ENCODE measurements around the gene FBXO9.

FBXO9 gene

DNA sequence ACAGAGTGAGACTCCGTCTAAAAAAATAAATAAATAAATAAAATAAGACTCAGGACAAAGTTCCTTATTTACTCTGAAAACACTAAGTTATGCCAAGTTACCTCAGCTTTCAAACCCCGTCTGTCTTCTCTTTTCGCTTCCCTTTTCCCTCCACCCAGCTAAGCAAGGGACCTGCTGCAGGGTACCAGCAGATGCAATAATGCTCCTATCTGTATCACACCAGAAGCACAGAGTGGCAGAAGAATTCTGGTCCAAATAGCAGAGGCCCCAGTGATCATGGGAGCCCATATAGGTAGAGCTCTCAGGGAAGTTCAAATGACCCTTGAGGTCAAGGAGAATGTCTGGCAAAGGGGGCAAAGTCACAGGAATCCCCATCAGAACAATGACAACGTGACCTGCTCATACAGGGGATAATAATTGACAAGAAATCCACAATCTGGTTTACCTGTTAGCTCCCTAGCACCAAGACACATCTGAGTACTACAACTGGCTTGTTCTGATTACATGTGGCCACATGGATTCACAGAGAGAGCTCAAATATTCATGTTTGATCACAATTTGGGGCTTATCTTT is 74.7 kb downstream of the FBXO9 start:
- no peak for DNase-seq

DNA sequence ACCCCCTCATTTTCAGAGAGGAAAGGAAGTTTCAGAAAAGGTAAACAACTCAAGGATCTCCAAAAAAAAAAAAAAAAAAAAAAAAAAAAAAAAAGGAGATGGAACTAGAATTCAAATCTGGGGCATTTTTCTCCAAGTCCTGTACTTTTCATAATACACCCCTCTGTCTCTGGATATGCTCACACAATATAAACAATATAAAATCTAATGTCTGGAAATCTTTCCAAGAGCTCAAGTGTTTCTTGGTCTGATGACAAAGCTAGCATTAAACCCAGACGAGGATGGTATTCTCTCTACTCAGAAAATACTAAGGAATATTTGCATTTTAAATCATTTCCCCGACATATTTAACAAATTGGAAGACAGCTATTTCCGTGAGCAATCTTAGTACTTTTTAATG is 77.6 kb downstream of the FBXO9 start:
- DNase-seq: no peak

DNA sequence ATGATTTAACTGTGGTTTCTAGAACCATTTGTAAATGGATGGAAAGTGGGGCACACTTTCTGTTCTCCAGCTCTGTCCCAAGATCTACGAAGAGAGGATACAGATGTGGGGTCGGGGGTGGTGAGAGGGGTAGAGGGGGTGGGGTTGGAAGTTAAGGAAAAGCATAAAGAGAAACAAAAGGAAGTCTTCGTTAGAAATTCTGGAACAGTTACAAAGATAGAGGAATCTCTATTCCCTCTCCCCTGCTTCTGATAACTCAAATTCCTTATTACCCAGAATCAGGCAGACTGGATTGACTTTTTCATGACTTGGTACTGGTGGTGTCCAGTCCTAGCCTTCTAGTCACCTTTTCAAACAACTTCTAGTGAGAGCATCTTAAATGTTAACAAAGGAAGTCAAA is 78.5 kb downstream of the FBXO9 start:
- DNase-seq: no peak

DNA sequence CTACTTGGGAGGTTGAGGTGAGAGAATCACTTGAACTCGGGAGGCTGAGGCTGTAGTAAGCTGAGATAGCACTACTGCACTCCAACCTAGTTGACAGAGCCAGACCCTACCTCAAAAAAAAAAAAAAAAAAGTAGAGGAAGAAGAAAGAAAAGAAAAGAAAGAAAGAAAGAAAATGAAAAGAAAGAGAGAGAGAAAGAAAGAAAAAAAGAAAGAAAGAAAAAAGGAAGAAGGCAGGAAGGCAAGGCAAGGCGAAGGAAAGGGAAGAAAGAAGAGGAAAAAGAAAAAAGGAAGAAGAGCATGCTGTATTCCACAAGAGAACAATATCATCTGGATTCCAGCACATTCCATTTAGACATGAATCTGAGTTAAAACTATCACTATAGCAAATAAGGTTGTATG is 79.6 kb downstream of the FBXO9 start:
- DNase-seq: no peak

DNA sequence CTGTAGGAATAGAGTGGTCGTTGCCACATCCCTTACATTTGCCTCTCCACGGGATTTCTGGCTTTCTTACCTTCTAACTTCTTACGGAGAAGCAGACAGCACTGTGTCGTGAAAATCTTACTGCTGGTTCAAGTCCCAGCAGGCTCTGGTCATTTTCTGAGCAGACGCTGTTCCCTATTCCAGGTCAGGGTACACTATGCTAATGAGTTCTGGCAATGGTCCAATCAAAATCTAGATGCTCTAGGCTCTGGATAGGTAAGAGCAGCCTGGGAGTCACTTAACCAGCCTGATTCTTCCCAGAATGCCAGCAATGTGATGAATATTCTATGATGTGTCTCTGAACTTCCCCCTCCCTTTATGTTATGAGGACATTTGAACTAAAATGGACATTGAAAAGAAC is 83.5 kb downstream of the FBXO9 start, which contains the start of gene GCM1:
Gene GCM1 (minus strand): TSS at position 158 of the 400 bp plus-strand sequence. CDS start 3,209 bp downstream, outside the sequence.
- DNase-seq: no peak
